Stimulated activated CD4-positive, alpha-beta T cell treated with anti-CD3 and anti-CD28 coated beads, TNF-alpha, amount 100 ng/mL, for 1 hour (primary cell): ENCODE results near the gene GATC.

Source experiments
- DNase-seq, 3 donors: peaks; one replicate each; pipeline ENCODE4 v3.0.0-alpha.2; 2020; ENCODE audit warnings: low read depth in 3 of 3, low spot score in 1 of 3

GATC gene, protein sequence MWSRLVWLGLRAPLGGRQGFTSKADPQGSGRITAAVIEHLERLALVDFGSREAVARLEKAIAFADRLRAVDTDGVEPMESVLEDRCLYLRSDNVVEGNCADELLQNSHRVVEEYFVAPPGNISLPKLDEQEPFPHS

DNA sequence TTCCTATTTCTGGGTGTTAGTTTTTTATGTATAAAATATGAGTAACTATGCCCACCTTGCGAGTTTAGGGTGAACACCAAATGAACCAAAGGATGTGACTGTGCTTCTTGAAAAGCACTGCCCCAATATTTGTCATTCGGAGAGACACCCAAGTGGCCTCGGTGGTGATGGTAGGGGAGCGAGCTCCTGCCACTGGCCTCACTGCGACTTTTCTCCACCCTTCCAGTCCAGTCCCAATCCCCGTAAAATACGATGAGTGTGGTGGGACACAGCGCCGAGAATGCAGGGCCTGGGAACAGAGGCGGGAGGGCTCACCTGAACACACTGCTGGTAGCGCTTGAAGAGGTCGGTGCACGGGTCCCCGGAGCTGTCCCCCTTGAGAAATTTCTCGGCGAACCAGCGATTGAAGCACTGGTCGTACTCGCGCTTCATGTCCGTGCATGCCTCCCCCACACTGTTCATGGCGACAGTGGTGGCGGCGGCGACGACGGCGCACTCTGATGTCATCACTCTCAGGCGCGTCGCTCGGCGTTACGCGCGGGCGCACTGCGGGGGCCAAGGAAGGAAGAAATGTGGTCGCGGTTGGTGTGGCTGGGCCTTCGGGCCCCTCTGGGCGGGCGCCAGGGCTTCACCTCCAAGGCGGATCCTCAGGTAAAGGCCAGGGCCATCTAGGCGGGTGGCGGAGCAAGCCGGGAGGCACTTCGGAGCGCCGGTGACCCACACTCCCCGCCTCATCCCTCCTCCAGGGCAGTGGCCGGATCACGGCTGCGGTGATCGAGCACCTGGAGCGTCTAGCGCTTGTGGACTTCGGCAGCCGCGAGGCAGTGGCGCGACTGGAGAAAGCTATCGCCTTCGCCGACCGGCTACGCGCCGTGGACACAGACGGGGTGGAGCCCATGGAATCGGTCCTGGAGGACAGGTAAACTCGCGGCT is at the start of gene GATC, which contains the start of gene TRIAP1:
Gene GATC, plus strand, starts transcription at position 534 of the 933 bp plus-strand sequence. Its CDS starts 37 bp downstream, at position 571.
Gene TRIAP1, minus strand, starts transcription at position 474 of the 933 bp plus-strand sequence. Its CDS starts 12 bp downstream, at position 462.
- DNase-seq = peak; percentile 46 to 88 (median 67)

DNA sequence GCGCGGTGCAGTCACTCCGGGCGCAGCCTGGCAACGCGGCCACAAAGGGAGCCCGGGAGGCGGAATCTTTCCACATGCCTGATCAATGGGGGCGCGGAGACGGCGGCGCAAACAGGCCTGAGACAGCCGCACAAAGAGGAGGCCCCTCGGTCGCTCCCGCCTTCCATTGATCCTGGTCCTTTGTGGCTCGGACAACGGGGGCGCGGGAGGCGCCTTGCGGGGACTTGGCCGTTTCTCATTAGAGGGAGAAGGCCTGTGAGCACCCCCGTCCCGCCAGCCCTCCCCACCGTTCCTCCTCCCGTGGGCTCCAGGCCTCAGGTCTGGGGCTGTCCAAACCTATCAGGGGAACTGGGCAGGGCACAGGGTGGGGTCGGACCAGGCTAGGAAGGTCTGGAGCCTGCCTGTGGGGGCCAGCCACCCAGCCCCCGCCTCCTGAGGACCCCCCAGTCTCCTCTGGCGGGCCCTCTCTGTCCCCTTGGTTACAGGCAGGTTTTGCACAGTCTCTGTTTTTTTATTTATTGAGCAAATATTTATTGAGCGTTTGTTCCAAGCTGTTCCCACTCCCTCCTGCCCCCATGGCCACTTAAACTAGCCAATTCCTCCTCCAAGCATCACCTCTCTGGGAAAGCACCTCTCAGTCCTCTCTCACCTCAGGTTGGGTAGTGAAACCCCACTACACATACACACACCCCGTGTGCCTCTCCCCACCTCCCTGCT is 48.3 kb upstream of the GATC start:
- DNase-seq = no peak

DNA sequence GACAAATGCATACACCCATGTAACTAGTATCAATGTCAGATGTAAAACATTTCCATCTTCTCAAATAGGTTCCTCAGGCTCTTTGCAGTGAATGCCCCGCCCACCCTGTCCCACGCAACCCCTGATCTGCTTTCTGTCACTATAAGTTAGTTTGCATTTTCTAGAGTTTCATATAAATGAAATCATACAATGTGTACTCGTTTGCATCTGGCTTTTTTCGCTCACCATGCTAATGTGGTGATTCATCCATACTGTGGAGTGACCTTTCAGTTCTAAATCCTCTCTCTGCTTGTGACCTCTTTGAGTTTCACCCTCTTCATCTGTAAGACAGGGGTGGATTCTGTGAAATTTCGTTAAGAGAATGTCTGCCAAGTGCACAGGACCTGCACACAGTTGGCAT is 46.7 kb upstream of the GATC start:
- no peak for DNase-seq

DNA sequence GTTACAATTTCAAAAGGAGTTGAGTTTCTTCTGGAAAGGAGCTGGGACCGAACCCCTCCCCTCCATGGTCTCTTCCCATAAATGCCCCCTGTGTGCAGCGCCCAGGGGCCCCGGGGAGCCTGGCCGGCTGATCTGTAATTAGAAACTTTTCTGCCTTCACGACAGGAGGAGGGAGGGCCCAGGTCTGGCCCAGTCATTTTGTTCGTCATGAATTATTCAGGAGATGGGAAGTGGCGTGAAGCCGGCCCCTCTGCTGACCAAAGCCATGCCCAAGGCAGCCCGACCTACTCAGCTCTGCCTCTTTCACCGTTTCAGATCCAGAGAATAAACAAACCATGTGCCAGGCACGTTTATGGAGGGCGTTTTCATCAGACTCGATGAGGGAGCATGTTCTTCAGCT is 44.0 kb upstream of the GATC start:
- DNase-seq = no peak

DNA sequence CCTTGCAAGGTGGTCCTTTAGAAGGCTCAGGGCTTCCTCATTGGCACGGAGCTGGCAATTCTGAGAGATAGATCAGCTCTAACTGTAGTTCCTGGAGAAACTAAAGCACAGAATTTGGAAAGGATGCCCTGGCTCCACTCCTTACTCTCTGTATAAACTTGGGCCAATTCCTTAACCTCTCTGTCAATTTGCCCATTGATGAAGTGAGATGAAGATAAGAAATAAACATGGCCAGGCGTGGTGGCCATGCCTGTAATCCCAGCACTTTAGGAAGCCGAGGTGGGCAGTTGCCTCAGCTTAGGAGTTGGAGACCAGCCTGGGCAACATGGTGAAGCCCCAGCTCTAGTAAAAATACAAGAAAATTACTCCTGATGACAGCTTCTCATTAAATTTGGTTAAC is 42.4 kb upstream of the GATC start:
- no peak for DNase-seq

DNA sequence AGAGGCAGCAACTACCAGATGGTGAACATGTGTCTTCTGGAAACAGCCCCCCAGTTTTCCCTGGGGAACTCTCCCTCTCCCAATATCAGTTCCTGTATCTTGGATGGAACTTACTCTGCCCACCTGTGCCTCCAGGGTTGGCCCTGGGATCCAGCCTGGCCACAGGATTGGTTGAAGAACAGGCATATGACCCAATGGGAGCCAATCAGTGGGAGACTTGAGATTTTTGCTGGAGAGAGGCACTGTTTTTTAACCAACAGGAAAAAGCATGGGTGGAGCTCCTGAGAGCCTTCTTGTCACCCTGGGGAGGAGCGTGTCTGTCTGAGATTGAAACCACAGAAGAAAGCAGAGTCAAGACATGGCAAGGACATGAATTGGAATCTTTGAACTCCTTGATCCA is 42.0 kb upstream of the GATC start:
- no peak for DNase-seq

DNA sequence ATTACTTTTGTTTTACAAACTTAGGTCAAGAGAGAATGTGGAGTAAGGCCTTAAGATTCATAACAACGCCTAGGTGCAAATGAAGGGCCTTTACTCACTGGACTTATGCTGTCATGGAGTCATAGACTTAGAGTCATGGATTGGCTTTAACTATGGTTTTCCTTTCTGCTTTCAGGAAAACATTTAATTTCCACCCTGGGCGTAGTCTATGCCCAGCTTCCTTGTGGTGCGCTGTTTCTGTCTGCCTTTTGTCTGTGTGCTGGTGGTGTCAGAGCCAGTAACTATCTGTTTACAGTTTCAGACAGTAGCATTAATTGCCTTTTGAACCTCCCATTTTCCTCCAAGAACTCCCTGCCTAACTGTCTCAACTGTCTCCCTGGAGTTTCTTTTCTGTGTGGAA is 40.2 kb upstream of the GATC start:
- no peak for DNase-seq

DNA sequence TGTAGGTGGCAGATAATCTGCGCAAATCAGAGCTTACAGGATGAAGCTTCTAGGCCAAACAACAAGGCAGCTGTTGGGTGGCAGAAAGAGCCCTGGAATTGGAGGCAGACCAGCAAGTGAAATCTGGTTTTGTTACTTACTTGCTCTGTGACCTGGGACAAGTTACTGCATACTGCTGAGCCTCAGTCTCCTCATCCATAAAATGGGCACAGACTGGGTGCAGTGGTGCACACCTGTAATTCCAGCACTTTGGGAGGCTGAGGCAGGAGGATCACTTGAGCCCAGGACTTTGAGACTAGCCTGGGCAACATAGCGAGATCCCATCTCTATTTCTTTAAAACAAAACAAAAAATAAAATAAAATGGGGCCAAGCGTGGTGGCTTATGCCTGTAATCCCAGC is 39.7 kb upstream of the GATC start:
- no peak for DNase-seq

DNA sequence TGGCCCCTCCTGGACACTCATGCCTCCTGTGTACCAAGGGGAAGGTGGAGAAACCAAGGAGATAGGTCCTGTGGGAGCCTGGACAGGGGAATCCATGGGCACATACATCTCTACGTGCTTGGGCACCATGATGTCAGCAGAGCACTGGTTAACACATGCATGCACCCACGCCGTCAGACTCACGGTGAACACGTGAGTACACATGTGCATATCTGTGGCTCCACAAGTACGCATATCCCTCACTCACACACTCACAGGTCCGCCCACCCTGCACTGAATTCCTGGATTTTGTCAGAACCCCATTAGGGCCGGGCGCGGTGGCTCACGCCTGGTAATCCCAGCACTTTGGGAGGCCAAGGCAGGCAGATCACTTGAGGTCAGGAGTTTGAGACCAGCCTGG is 37.5 kb upstream of the GATC start:
- no peak for DNase-seq

DNA sequence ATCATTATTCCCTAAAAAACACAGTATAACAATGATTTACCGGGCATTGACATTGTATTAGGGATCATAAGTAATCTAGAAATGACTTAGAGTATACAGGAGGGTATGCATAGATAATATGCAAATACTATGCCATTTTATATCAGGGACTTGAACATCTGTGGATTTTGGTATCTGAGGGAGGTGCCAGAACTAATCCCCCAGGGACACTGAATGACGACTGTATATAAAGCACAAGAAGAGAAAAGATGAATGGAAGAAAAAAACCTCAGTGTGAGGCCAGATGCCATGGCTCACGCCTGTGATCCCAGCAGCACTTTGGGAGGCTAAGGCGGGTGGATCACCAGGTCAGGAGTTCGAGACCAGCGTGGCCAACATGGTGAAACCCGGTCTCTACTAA is 33.8 kb upstream of the GATC start:
- no peak for DNase-seq

DNA sequence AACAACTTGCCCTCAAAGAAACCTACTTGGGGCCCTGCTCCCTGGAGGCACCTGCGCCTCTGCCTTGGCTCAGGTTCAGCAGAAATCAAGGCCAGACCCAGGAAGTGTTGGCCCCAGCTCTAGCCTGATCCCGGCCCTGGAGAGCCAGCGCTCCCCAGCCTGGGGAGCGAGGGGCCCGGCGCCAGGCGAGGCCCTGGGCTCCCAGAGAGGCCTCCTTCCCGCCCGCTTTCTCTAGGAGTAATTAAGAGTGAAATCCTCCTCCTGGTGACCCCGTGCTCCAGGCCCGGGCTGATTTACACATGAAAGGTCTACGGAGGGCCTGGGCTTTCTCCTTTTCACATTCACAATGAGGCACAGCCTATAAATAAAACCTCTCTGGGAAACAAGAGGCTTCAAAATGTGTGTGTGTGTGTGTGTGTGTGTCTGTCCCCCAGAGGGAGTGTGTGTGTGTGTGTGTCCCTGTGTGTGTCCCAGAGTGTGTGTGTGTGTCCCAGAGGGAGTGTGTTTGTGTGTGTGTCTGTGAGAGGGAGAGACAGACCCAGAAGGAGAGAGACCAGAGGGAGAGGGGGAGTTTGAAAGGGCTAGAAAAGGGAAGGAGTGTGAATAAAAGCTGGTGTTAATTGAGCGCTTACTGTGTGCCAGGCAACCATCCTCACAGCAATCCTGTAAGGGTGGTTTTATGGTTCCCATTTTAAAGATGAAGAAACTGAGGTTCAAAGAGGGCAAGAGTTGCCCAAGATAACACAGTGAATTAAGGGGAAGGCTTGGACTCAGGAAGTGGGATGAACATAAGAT is 32.1 kb upstream of the GATC start:
- no peak for DNase-seq

DNA sequence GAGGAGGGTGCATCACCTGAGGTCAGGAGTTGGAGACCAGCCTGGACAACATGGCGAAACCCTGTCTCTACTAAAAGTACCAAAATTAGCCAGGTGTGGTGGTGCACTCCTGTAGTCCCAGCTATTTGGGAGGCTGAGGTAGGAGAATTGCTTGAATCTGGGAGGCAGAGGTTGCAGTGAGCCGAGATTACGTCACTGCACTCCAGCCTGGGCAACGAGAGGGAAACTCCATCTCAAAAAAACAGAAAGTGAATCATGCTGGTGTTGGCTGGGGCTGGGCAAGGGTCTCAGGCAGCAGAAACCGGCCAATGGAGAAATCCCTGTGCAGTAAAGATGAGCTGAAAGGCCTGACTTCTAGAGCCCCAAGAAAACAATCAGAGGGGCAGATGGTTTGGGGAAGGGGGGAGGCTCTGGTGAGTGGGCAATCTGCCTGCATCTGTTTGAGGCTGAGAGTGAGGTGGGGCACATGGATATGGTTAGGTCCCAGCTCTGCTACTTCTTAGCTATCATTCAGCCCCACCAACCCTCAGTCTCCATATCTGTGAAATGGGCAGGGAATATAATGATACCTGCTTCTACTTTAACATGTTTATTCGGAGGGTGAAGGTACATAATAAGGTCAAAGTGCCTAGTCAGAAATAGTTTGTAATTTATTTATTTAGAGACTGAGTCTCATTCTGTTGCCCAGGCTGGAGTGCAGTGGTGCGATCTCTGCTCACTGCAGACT is 29.6 kb upstream of the GATC start:
- no peak for DNase-seq

DNA sequence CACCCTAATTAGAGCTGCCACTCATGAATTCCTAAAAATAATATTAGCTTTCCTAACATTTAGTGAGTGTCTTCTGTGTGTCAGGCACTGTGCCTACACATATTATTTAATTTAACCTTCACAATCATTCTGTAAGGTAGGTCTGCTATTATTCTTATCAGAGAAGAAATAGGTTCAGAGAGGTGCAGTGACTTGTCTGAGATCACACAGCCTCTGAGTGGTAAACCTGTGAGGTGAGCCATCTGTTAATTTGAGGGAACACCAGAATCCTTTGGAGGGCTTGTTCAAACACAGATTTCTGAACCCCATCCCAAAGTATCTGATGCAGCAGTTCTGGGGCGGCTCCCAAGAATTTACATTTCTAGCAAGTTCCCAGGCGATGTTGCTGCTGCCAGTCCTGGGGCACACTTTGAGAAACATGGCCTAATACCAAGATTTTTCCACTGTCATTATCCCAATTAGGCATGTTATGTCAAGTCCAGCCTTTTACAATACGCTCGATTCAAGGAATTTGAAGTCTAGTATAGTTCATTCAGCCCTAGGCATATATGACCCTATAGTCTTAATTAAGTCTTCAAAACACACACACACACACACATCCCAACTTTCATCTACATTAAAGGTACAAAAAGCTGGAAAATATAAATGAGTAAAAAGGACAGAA is 28.2 kb upstream of the GATC start:
- DNase-seq = no peak

DNA sequence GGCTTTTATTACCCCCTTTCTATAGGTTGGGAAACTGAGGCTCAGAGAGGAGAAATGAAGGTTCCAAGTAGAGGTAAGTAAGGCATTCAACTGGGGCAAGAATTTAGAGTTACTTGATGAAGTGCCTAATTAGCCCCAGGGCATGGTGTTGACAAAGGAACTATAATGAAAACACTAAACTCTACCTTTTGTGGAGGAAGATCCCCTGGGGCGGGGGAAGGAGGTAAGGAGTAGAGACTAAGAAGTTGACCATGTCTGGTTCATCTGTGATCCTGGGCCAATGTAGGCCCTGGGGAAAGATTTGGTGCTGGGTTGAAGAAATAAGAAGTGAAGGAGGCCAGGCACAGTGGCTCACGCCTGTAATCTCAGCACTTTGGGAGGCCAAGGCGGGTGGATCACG is 24.5 kb upstream of the GATC start:
- DNase-seq = no peak

DNA sequence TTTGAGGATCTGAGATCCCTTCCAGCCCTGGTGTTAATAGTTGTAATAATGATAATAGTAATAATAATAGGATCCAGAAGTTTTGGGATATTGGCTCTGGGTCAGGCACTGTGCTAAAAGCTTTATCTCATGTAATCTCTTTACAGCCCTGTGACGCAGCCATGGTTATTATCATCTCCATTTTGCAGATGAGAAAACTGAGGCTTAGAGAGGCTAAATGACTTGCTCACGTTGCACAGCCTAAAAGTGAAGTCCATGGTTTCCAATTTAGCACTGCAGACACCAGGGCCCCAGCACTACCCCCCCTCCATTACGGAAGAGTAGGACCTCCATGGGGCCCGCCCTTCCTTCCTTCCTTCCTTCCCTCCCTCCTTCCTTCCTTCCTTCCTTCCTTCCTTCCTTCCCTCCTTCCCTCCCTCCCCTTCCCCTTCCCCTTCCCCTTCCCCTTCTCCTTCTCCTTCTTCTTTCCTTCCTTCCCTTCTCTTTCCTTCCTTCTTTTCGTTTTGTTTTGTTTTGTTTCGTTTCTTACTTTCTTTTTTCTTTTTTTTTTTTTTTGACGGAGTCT is 23.3 kb upstream of the GATC start:
- no peak for DNase-seq

DNA sequence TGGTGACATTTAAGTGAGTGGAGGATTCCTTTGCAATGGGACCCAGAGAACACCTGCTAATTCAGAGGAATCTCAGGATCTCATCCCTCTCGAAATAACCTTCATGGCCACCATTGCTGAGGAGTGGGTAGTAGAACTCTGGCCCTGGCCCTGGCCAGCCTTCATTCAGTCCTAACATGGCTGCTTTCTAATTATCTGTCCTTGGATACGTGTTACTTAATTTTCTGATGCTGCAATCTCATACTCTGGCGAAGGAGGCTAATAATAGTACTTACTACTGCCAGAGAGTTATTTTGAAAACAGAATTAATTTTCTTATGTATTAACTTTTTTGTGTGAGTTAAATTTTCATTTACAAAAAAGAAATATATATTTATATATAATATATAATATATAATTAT is 20.4 kb upstream of the GATC start:
- DNase-seq = no peak

DNA sequence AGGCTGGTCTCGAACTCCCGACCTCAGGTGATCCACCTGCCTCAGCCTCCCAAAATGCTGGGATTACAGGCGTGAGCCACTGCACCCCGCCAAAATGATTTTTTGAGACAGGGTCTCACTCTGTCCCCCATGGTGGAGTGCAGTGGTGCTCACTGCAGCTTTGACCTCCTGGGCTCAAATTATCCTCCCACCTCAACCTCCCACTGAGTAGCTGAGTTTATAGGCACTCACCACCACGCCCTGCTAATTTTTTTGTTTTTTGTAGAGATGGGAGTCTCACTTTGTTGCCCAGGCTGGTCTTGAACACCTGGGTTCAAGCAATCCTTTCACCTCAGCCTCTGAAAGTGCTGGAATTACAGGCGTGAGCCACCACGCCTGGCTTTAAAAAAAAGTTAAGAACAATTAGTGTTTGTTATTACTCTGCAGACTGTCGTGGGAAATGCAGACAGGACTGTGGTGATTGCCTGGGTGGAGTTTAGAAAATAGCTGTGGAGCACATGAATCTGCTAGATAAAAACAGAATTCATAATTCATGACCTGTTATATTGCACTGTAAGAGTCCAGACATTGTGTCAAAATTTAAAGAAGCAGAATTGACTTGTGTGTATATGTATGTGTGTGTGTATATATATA is 17.5 kb upstream of the GATC start:
- DNase-seq = no peak

DNA sequence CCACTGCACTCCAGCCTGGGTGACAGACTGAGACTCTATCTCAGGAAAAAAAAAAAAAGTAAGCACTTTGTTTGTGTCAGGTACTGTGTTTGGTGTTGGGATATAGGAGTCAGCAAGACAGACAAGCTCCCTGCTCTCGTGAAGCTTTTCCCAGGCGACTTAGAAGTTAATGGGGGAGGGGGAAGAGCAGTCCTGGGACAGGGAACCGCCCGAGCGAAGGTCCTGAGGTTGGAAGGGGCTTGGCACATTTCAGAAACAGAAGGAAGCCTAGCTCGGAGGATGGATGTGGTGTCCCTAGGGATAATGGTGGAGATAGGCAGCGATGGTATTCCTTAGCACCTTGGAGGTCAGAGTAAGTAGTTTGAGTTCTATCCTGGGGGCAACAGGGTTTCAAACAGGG is 16.9 kb upstream of the GATC start:
- no peak for DNase-seq
